GM23248 (cell line): Measurements from ENCODE around the gene PDCD2L.

Source experiments
- EZH2 ChIP-seq: fragments of 200-600 bp; sonication (generic); IDR thresholded peaks from 2 replicates; pipeline ENCODE4 v1.6.1; 2018; ENCODE audit warnings: antibody characterized with exemption, mild to moderate bottlenecking; ENCODE audit not compliant: insufficient read depth, poor library complexity, severe bottlenecking
- EZH2phosphoT487 ChIP-seq: fragments of 200-600 bp; sonication (generic); IDR thresholded peaks from 2 replicates; pipeline ENCODE4 v1.6.1; 2018; ENCODE audit warnings: antibody characterized with exemption, moderate library complexity, mild to moderate bottlenecking, low read depth; ENCODE audit not compliant: insufficient read depth

- TF ChIP-seq EZH2 (no peak), EZH2phosphoT487 (no peak)
These were observed 50.5 kb downstream of the PDCD2L start for GRCh38 chr19:34454685-34455084.
